RPMI7951 (cell line): ENCODE data around the gene PPP1R8. TPM values are rescaled to one million over a fixed set of nuclear protein-coding genes. Genes with fewer than 3 reads are reported as not detected.

Experiments
- DNase-seq: peaks from one replicate; pipeline ENCODE4 v3.0.0-alpha.2; 2012; ENCODE audit warnings: low read depth
- total RNA-seq: library from RNA; depleted of rRNA; stranded (reverse); fragments of >200 nt; shearing (Covaris generic); gene quantifications from 2 replicates; pipeline ENCODE4 v1.2.3, GENCODE V29; 2014; rRNA removed

Gene PPP1R8
- total RNA-seq, 1 experiment from 2014 or later = 44.9 TPM

DNA sequence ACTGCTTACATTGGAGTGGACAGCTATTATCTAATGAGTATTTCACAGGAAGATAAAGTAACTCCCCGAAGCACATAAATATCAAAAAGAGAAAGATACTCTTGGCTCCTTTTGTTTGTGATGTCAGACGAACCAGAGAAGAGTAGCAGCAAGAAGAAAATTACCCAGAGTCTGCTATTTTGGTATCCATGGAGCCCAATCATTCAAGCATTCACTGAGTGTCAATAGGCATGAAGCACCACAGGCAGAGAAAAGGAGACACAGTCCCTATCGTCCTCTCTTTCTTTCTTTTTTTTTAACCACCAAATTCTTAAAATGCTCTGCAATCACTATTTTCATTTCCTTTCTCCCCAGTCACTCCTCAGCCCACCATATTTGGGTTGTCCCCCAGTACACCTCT, 63.9 kb downstream of the PPP1R8 start:
- no peak for DNase-seq

Other genes with a start within 250 kb of the PPP1R8 start
- 5.8 and 7.1 TPM in 2 replicates for gene AHDC1, start 226.6 kb upstream of the PPP1R8 start, total RNA-seq
- gene FGR, start 195.6 kb upstream of the PPP1R8 start, total RNA-seq = not detected in 2 replicates
- gene IFI6, start 158.6 kb upstream of the PPP1R8 start, total RNA-seq = 75.3 and 169 TPM in 2 replicates
- 12.1 and 16.7 TPM in 2 replicates for gene FAM76A, start 104.8 kb upstream of the PPP1R8 start, total RNA-seq
- 37.7 and 50.8 TPM in 2 replicates for gene STX12, start 57.6 kb upstream of the PPP1R8 start, total RNA-seq
- gene THEMIS2, start 41.8 kb downstream of the PPP1R8 start, total RNA-seq = 10.1 and 10.7 TPM in 2 replicates
- gene RPA2, start 83.8 kb downstream of the PPP1R8 start, total RNA-seq = 92.0 and 122 TPM in 2 replicates
- gene SMPDL3B, start 104.2 kb downstream of the PPP1R8 start, total RNA-seq = not detected in 2 replicates
- 0.68 and 0.72 TPM in 2 replicates for gene XKR8, start 129.2 kb downstream of the PPP1R8 start, total RNA-seq